Progenitor cell of endocrine pancreas (in vitro differentiated cells): Measurements from ENCODE around the gene BIN2. TPM values are rescaled to one million over a fixed set of nuclear protein-coding genes. Genes with fewer than 3 reads are reported as not detected.

ENCODE experiments used
- DNase-seq: peaks from one replicate; pipeline ENCODE4 v3.0.0; 2021; ENCODE audit warnings: low spot score; ENCODE audit not compliant: unreplicated experiment
- H3K27ac Mint-ChIP-seq: 2 replicates; pipeline ENCODE4 v1.8.0; 2021; ENCODE audit warnings: mild to moderate bottlenecking, moderate library complexity, mixed read lengths
- H3K27me3 Mint-ChIP-seq: 2 replicates; pipeline ENCODE4 v1.8.0; 2021; ENCODE audit warnings: mixed read lengths
- H3K36me3 Mint-ChIP-seq: 2 replicates; pipeline ENCODE4 v1.8.0; 2022; ENCODE audit warnings: mixed read lengths; ENCODE audit not compliant: insufficient read depth
- H3K4me1 Mint-ChIP-seq: 2 replicates; pipeline ENCODE4 v1.8.0; 2021; ENCODE audit warnings: low read depth, mixed read lengths
- H3K4me3 Mint-ChIP-seq: 2 replicates; pipeline ENCODE4 v1.8.0; 2021; ENCODE audit warnings: low read depth, mild to moderate bottlenecking, moderate library complexity, mixed read lengths
- H3K9me3 Mint-ChIP-seq: 2 replicates; pipeline ENCODE4 v1.8.0; 2021; ENCODE audit warnings: low read depth, mixed read lengths
- CTCF ChIP-seq: fragments of 200-600 bp; sonication (generic); IDR thresholded peaks from one replicate; pipeline ENCODE4 v1.5.0; 2021; ENCODE audit warnings: antibody characterized with exemption, mild to moderate bottlenecking; ENCODE audit not compliant: unreplicated experiment
- total RNA-seq: library from RNA; stranded (reverse); gene quantifications from 2 replicates; pipeline ENCODE4 v1.2.1, GENCODE V29; 2021

Gene BIN2
- total RNA-seq, 1 donor from 2014 or later = not detected

GRCh38 chr12:51326698-51327439 lies 2.9 kb upstream of the BIN2 start:
- Mint-ChIP-seq H3K4me3 (no peak overlapping the region), H3K36me3 (no peaks in the 10 kb centered on the region), H3K27ac (peak overlapping the region; percentile 34), H3K4me1 (peaks cover 5% of the 10 kb centered on the region), H3K27me3 (no peaks in the 10 kb centered on the region), H3K9me3 (no peaks in the 10 kb centered on the region)
- DNase-seq = no peak
- no peak for TF ChIP-seq CTCF

- H3K4me1 Mint-ChIP-seq = peaks cover 19% of the 10 kb centered on the region
- H3K27me3 Mint-ChIP-seq = no peaks in the 10 kb centered on the region
- no peak overlapping the region for H3K4me3 Mint-ChIP-seq
- H3K9me3 Mint-ChIP-seq = no peaks in the 10 kb centered on the region
- no peak for DNase-seq
- H3K27ac Mint-ChIP-seq = no peak overlapping the region
- H3K36me3 Mint-ChIP-seq = no peaks in the 10 kb centered on the region
- no peak for TF ChIP-seq CTCF
Observed at GRCh38 chr12:51324953-51325352, 979 bp upstream of the BIN2 start.

- Mint-ChIP-seq H3K36me3 (no peaks in the 10 kb centered on the region), H3K4me3 (no peak overlapping the region), H3K9me3 (no peaks in the 10 kb centered on the region), H3K4me1 (peaks cover 23% of the 10 kb centered on the region), H3K27ac (no peak overlapping the region), H3K27me3 (no peaks in the 10 kb centered on the region)
- TF ChIP-seq CTCF = no peak
- no peak for DNase-seq
Observed at GRCh38 chr12:51323317-51323960, 535 bp downstream of the BIN2 start.

- no peak overlapping the region for H3K4me3 Mint-ChIP-seq
- H3K9me3 Mint-ChIP-seq = no peaks in the 10 kb centered on the region
- H3K4me1 Mint-ChIP-seq = peaks cover 25% of the 10 kb centered on the region
- no peak for TF ChIP-seq CTCF
- H3K27ac Mint-ChIP-seq = peak overlapping the region; percentile 31
- H3K27me3 Mint-ChIP-seq = no peaks in the 10 kb centered on the region
- H3K36me3 Mint-ChIP-seq = no peaks in the 10 kb centered on the region
- no peak for DNase-seq
Observed at GRCh38 chr12:51322452-51322851, 1.5 kb downstream of the BIN2 start.

GRCh38 chr12:51321882-51322281 lies 2.1 kb downstream of the BIN2 start:
- Mint-ChIP-seq H3K4me1 (peaks cover 25% of the 10 kb centered on the region), H3K36me3 (no peaks in the 10 kb centered on the region), H3K9me3 (no peaks in the 10 kb centered on the region), H3K4me3 (no peak overlapping the region), H3K27ac (peak overlapping the region; percentile 91), H3K27me3 (no peaks in the 10 kb centered on the region)
- DNase-seq = no peak
- TF ChIP-seq CTCF = no peak
